Activated T-cell treated with anti-CD3 and anti-CD28 coated beads for 1 hour (primary cell): ENCODE results near the gene ZNF569.
"Not testable (repeated sequence)": the region's sequence is repeated elsewhere in the genome, so short reads cannot be mapped to it uniquely, and the experiment has no call there.

Experiments
- DNase-seq: peaks from one replicate; pipeline ENCODE4 v3.0.0-alpha.2; 2020; ENCODE audit warnings: low read depth

The ZNF569 gene

DNA sequence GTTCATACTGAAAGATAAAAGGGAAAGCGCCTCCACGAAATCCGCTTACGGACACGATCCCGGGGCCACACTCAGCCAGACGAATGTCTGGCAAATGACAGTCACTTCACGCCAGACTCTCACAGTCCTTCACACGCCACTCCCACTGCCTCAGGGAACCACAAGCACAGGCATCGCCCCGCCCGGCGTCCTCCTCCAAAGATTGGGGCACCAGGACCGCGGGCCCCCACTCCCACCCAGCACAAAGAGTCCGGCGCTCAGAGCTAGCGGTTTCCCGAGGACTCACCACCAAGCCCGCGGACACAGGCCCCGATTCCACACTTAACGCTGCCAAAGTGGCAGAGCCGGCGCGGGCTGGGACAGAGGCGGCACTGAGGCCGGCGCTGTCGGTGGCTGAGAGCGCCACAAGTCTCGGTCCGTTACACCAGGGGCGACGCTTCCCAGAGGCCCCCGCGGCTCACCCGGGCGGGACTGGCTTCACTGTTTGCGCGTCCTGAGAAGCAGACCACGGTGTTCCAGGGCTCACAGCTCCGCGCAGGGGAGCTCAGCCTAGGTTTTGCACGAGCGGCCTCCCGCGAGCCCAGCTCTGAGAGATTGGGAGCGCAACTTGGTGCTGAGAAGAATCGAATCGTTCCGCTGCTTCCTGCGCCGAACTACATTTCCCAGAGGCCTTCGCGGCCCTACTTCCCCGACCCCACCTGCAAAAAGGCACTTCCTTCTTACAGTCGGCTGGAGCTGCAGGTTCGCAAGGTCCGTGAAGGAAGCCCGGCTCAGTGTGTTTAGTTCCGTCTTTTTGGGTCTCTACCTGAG lies at the start of gene ZNF569:
Gene ZNF569 (minus strand): TSS at position 647 of the 810 bp plus-strand sequence. CDS start 22,523 bp downstream, outside the sequence.
- DNase-seq, result peak; percentile 78

DNA sequence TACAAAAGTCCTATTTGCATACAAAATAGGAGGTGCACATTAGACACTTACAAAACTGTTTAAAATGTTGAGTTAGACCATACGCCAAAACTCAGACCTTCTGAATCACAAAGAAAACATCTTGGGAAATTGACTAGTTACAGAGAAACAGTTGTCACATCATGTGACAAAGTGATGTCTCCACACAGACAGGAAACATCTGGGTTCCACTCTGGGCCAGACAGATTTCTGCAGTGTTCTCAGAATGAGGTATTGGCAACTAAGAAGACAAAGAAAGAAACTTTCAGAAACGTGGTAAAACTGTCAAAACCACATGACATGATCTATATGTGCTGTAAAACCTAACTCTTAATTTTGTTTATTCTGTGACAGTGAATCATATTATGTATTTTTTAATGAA lies 46.2 kb upstream of the ZNF569 start:
- no peak for DNase-seq

DNA sequence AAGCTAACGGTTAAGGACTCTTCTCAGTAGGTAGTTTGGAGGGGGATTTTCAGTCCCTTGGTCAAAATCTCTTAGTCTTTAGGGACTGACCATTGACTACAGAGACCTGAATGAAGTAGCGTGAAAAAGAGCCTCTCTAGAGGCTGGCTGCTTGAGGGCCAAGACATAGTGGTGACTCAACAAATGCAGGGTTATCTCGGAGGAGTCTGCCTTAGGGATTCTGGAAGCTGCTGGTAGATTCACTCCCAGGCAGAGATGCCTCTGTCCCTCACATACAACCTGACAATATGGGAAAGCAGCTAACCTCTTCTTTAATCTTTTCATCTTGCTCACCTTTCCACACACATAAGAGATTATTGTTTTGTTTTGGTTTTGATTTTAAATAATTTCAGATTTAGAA lies 44.6 kb upstream of the ZNF569 start:
- no peak for DNase-seq

DNA sequence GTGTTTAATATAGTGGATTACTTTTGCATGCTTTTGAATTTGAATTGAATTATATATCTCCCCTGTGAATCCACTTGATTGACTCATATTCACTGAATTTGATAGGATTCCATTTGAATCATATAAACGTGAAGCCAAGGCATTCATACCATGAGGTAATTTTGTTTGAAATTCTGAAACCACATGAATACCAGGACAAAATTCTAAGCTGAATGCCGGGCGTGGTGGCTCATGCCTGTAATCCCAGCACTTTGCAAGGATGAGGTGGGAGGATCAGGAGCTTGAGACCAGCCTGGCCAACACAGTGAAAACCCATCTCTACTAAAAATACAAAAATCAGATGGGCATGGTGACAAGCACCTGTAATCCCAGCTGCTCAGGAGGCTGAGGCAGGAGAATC lies 43.9 kb upstream of the ZNF569 start:
- no peak for DNase-seq

DNA sequence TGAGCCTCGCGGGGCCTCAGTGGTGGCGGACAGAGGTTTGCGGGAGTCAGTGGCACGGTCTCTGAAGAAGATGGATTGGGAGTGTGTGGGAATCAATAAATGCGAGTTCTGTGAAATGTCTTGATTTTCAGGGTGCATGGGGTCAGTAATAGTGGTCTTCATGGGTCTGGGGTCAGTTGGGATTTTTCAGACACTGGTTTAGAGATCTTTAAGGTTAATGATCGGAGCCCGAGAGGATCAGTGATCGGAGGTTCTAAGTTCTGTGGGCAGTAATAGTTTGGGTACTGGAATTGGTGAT lies 39.9 kb upstream of the ZNF569 start:
- DNase-seq, result no peak

DNA sequence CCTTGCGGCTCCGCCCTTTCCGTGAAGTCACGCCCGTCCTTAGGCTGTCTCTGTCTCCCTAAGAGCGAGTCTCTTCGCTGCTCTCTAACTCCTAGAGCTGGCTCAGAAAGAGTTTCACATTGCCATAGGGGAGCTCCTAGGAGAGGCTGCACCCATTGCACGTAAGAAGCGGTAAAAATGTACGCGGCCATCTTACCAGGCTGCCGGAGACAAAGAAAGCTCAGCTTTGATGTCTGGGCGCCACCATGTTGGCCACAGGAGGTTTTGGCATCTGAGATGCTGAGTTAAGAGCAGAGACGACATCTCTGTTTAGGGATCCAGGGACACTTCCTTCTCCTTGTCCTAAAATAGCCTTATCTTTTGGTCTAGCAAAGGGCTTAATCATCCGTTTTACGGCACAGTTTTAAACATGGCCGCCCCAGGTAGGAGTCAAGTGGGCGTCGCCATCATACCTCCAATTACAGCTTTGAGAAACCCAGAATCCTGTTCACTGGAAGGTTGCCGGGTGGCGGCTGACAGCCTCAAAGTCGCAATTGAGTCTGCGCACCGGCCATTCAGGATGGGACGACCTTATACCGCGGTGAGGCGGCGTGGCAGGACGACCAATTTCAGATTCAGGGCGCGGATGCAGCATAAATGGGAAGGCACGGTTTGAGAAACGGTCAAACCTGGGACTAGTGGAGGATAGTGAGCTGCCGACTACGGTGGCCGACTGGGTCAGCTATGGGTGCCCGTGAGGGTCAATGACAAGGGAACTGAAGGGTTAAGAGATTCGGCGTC lies 39.3 kb upstream of the ZNF569 start, which contains the start of gene ZNF793:
Gene ZNF793 (plus strand): TSS at position 553 of the 780 bp plus-strand sequence. CDS start 16,501 bp downstream, outside the sequence.
- peak; percentile 68 for DNase-seq

DNA sequence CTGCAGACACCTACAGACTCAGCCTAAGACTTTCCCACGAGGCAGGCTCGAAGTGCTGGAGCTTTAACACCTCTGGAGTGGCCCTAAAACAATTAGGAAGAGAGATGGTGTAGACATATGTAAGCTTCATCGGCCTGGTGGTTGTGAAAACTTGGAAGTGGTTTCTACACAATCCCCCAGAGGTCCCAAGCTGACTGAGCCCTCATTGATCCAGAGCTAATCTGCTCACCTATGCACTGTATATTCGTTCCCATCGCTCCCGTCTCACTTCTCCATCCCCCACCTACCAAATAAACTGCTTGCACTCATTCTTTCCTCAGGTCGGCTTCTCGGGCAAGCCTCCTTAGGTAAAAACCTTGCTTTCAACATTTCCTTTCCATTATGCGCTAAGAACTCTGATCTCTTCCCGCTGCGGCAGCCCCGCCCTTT lies 38.7 kb upstream of the ZNF569 start:
- peak; percentile 62 for DNase-seq

DNA sequence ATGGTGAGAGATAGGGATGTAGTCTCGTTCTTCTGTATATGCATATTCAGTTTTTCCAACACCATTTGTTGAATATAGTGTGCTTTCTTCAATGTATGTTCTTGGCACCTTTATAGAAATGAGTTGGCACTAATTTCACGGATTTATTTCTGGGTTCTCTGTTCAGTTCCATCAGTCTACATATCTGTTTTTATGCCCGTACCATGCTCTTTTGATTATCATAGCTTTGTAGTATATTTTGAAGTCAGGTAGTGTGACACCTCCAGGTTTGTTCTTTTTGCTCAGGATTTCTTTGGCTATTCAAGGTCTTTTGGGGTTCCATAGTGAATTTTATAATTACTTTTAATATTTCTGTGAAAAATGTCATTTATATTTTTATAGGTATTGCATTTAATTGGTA lies 25.0 kb upstream of the ZNF569 start:
- DNase-seq, result no peak

DNA sequence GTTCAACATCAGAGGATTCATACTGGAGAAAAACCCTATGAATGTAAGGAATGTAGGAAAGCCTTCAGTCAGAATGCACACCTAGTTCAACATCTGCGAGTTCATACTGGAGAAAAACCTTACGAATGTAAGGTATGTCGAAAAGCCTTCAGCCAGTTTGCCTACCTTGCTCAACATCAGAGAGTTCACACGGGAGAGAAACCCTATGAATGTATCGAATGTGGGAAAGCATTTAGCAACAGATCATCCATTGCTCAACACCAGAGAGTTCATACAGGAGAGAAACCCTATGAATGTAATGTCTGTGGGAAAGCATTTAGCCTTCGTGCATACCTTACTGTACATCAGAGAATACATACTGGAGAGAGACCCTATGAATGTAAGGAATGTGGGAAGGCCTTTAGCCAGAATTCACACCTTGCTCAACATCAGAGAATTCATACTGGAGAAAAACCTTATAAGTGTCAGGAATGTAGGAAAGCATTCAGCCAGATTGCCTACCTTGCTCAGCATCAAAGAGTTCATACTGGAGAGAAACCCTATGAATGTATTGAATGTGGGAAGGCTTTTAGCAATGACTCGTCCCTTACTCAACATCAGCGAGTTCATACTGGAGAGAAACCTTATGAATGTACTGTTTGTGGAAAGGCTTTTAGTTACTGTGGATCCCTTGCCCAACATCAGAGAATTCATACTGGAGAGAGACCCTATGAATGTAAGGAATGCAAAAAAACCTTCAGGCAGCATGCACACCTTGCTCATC lies 17.3 kb upstream of the ZNF569 start:
- no peak for DNase-seq

DNA sequence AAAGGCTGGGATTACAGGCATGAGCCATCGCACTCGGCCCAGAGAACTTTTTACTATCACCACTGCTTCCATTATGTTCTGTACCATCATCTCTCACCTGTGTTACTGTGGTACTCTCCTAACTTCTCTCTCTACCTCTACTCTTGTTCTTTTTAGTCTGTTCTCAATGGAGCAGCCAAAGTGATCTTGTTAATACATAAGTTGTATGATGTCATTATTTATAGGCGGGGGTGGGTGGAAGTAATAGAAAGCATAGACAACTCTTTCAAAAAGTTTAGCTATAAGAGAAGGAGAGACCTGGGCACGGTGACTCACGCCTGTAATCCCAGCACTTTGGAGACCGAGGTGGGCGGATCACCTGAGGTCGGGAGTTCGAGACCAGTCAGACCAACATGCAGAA lies 4.9 kb upstream of the ZNF569 start:
- DNase-seq, result no peak

DNA sequence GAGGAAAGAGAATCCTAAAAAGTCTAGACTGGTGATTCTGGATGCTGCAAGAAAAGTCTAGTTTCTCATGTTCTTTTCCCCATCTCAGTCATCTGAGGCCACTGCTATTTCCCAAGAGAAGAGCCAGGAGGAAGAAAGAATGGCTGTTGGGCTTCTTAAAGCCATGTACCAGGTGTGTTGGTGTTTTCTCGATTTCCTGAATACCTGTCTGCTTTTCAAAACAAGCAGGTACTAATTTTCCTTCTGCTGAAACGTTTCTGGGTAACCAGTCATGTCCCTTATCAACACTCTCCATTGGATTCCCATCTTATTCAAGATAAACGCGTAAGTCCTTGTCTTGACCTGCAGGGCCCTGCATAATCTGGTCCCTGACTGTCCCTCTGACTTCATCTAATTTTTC lies 3.0 kb upstream of the ZNF569 start:
- DNase-seq, result no peak

DNA sequence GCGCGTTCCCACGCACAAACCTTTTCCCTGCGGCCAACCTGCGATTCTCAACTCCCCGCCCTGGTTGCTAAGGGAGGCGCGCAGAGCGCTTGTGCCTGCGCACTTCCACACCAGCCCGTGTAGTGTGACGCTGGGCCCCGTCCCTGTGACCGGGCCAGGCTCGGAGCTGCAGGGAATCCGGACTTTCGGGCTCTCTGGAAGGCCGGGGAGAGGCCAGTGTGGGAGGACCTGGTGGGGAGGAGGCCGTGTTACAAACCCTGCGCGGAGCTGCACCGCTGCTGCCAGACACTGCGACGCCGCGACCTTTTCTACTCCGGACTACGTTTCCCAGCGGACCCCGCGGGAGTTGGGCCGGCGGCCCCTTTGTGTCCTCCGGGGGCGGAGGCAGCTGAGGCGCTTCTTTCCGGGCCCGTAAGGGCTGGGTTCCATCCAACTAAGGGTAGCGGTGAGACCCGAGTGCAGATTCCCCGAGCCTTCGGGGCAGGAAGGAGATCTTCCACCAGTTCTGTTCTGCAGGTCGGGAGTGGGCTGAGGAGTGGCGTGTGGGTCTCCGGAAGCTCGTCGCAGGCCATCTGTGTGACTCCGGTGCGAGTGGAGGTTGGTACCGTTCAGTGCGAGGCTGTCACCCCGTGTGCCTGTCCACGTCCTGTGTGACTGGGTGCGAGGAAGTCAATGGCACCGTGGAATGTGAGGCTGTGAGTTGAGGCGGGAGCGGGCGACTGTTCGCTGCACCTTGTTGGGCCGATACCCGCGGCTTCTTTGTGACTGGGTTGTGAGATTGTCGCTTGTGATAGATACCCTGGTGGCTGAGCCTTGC lies 1.9 kb upstream of the ZNF569 start, which contains the start of gene ZNF570:
Gene ZNF570 (plus strand): TSS at position 396 of the 817 bp plus-strand sequence. CDS start 999 bp downstream, outside the sequence.
- peak; percentile 81 for DNase-seq

DNA sequence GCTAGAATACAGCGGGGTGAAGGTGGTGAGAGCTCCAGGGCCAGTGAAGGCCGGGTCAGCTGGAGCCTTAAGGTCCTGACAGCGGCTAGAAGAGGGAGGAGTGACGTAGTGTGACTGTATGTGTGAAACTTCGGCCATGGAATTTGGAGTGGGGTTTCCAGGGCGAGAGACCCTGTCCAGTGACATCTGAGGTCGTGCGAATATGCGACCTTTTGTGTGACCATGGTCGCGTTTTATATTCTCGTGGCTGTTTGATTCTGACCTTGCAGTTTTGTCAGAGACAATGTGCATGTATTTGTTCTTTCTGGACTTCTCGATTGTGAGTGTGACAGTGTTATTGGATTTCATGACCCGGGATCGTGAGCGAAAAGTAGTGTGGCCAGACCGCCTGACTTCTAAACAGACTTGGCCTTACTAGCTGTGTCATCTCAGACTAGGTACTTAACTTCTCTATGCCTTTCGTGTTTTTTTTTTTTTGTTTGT lies 405 bp upstream of the ZNF569 start:
- DNase-seq, result no peak

DNA sequence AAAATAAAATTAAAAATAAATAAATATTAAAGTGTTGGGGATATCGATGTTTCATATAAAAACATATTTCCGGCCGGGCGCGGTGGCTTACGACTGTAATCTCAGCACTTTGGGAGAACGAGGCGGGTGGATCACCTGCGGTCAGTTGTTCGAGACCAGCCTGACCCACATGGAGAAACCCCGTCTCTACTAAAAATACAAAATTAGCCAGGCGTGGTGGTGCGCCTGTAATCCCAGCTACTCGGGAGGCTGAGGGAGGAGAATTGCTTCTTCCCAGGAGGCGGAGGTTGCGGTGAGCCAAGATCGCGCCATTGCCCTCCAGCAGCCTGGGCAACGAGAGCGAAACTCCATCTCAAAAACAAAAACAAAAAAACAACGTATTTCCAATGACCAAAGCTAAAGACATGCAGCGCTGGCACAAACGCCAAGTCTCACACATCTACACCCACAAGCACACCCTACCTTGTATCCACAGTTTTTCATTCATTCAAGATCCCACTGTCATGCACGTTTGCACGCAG lies 907 bp downstream of the ZNF569 start:
- DNase-seq, result no peak

DNA sequence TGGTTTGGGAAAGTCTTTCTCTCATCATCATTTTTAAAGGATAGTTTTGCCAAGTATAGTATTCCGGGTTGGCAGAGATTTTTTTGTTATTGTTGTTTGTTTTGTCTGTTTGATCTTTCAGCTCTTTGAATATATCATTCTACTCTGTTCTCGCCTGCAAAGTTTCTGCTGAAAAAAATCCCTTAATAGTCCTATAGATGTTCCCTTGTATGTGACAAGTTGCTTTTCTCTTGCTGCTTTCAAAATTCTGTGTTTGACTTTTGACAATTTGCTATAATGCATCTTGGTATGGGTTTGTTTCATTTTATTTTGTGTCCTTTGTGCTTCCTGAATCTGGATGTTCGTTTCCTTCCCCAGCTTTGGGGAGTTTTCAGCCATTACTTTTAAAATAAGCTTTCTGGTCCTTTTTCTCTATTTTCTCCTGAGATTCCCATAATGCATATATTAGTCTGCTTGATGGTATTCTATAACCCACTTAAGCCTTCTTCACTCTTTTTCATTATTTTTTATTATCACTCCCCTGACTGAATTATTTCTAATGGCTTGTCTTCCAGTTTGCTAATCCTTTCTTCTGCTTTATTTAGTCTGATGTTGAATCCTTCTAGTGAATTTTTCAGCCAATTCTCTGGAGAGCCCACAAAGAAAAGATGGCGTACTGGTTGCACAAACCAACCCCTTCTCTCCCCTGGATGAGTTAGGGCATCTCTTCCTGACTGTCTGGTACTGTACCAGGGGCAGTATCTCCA lies 14.6 kb downstream of the ZNF569 start:
- no peak for DNase-seq

DNA sequence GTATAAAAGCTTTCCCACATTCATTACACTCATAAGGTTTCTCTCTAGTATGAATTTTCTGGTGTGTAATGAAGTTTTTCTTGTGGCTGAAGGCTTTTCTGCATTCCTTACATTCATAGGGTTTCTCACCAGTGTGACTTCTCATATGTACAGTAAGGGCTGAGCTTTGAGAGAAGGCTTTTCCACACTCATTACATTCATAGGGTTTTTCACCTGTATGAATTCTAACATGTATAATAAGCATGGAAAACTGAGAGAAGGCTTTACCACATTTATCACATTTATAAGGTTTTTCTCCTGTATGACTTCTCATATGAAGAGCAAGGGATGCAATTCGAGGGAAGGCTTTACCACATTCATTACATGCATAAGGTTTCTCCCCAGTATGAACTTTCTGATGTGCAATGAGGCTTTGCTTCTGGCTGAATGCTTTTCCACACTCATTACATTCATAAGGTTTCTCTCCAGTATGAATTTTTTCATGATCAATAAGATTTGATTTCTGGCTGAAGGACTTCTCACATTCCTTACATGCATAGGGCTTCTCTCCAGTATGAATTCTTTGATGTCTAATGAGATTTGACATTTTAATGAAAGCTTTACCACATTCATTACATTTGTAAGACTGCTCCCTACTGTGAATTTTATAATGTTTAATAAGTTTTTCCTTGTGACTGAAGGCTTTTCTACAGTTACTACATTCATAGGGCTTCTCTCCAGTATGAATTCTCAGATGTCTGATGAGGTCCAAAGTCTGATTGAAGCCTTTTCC lies 53.7 kb downstream of the ZNF569 start:
- no peak for DNase-seq

DNA sequence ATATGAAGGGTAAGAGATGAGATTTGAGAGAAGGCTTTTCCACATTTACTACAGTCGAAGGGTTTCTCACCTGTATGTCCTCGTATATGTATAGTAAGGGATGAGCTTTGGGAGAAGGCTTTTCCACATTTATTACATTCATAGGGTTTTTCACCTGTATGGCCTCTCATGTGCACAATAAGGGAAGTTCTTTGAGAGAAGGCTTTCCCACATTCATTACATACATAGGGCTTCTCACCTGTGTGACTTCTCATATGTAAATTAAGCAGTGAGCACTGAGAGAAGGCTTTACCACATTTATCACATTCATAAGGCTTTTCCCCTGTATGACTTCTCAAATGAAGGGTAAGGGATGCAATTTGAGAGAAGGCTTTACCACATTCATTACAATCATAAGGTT lies 54.5 kb downstream of the ZNF569 start:
- no peak for DNase-seq

DNA sequence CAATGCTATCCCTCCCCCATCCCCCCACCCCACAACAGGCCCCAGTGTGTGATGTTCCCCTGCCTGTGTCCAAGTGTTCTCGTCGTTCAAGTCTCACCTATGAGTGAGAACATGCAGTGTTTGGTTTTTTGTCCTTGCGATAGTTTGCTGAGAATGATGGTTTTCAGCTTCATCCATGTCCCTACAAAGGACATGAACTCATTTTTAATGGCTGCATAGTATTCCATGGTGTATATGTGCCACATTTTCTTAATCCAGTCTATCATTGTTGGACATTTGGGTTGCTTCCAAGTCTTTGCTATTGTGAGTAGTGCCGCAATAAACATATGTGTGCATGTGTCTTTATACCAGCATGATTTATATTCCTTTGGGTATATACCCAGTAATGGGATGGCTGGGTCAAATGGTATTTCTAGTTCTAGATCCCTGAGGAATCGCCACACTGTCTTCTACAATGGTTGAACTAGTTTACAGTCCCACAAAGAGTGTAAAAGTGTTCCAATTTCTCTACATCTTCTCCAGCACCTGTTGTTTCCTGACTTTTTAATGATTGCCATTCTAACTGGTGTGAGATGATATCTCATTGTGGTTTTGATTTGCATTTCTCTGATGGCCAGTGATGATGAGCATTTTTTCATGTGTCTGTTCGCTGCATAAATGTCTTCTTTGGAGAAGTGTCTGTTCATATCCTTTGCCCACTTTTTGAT lies 61.0 kb downstream of the ZNF569 start:
- not testable (repeated sequence) for DNase-seq

DNA sequence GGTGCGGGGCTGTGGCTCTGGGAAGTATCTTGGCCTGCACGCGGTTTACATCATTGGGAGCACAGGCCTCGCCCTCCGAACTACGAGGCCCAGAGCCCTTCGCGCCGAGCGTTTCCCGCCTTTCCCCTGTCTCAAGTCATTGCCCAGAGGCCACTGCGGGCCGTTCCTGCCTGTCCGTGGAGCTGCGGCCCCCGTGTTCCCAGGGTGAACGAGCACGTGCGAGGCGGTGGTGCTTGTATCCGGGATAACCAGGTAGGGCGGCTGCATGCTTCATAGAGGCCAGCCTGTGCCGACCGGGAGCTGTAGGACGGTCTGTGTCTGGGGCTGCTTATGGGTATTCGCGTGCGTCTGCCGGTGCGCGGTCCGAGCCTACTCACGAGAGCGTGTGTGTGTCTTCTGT lies 63.8 kb downstream of the ZNF569 start:
- no peak for DNase-seq
